Measurements from ENCODE around the gene XYLT1.
"Not testable (repeated sequence)": the region's sequence is repeated elsewhere in the genome, so short reads cannot be mapped to it uniquely, and the experiment has no call there.

Gene XYLT1

DNA sequence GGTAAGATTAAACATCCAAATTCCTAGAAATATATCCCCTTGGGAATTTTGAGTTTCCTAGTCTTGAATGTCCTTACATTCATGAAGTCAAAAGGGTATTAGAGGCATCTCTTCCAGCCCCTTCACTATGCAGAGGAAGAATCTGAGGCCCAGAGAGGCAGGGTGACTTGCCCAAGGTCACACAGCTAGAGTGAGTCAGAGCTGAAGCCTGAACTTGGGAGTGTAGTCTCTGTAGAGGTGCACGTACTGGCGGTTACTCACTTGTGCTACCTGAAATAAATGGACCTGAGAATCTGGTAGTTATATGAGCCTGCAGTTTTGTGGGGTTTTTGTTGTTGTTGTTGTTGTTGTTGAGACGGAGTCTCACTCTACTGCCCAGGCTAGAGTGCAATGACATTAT is 164.0 kb downstream of the XYLT1 start:
- no peak for DNase-seq

DNA sequence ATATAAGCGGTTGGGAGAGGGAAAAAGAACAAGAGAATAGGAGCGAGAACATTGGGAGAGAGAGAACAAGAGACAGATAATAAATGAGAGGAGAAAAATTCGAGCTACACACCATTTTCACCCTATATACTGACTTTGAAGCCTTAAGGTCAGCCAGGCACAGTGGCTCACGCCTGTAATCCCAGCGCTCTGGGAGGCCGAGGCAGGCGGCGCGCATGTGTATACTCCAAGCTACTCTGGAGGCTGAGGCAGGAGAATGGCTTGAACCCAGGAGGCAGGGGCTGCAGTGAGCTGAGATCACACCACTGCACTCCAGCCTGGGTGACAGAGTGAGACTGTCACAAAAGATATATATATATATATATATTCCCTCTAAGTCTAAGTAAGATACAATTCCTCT is 164.5 kb downstream of the XYLT1 start:
- DNase-seq = not testable (repeated sequence)

DNA sequence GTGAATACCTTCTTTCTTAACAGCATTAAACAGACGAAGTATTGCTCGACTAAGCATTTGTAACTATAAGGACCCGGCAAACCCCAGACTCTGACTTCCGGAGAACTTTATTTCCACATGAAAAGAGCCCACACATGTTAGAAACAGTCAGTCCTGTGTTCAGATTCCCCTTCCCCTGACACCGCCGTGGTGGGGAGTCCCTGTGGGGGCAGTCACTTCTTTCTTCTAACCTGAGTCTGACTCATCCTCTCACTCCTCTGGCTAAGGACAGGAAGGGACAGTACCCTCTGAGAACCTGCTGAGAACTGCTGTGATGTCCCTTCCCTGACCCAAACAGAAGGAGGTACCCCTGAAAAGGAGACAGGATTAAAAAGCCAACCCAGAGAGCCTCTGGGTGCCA is 165.1 kb downstream of the XYLT1 start:
- no peak for DNase-seq

DNA sequence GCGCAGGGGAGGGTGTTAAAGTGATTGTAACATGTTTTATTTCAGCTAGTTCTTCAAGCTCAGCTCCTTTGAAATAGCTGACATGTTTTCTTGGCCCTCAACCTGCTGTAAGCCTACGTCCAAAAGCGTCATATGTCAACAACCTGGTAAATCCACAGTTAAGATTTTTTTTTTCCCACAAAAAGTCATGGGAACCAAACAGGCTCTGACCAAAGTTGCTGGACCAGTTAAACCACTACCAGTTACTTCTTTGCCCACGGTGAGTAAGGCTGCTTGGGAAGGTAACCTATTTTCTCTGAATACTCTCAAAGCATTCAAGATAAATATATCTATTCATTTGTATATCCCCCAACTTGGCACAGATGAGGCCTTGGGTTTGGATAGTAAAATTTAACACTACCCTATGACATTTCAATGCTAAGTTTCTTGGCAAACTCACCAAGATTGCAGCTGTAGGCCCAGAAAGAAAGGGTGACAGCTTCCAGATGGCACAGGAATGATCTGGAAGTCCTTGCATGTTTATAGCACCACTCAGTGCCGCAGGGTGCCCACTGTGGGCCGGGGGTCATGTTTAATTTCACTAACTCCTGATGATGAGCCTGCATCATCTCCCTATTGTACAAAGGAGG is 166.2 kb downstream of the XYLT1 start:
- no peak for DNase-seq

DNA sequence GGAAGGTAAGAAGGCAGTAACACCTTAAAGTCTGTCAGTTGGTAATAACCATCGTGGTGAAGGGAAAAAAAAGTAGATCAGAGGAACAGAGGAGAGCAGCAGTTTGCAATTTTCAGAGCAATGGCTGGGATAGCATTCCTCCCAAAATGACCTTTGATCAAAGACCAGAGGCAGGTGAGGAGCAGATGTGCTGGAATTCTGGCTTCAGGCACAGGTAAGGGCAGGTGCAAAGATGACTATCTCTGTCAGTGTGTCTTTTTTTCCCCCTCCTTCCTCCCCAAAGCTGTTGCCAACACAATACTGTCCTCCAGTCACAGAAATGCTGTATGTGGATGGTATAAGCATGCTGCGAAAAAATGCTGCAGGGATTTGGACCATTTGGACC is 166.7 kb downstream of the XYLT1 start:
- DNase-seq = no peak

DNA sequence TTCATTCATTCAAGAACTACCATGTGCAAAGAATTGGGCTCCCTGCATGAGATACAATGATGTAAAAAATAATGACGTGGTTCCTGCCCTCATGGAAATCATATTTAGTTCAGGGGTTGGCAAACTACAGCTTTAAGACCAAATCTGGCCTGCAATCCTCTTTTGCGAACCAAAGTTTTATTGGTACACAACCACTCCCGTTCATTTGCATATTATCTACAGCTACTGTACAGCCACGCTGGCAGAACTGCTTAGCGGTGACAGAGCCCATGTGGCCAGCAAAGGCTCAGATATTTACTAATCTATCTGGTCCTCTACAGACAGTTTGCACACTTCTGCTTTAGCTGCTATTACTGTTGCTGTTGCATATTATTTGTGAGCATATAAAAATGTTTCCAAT is 167.7 kb downstream of the XYLT1 start:
- no peak for DNase-seq

DNA sequence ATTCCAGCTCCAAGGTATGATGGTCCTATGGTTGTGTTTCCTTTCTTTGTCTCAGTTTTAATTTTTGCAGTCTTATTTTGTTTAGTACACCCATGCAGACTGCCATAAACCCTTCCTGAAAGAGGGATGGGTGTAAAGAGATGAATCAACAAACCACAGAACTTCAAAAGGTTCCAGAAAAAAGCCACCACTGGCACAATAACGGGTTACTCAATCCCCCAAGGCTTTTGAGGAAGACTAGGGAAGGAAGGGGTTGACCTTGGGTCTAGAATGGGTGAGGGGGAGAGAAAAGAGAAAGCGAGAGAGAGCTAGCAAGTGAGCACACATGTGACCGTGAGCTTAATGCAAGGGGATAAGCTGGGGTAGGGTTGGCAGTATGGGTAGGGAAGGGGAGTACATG is 168.1 kb downstream of the XYLT1 start:
- DNase-seq = peak; percentile 48

DNA sequence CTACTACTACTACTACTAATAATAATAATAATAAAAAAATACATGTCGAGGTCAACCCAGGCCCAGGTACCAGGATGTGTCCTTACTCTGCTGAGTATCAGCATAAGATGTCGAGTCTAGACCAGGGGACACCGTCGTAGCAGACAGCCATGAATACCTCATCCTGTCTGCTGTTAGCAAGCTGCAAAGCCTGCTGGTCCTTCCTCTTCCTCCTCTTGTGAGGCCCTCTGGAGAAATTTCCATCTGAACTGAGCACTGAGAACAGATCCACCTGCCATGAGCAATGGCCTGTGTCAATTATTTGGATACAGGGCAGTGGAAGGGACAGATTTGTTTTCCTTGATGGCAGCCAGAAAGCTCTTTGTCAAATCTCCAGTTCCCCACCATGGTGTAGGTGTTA is 168.5 kb downstream of the XYLT1 start:
- DNase-seq = no peak

DNA sequence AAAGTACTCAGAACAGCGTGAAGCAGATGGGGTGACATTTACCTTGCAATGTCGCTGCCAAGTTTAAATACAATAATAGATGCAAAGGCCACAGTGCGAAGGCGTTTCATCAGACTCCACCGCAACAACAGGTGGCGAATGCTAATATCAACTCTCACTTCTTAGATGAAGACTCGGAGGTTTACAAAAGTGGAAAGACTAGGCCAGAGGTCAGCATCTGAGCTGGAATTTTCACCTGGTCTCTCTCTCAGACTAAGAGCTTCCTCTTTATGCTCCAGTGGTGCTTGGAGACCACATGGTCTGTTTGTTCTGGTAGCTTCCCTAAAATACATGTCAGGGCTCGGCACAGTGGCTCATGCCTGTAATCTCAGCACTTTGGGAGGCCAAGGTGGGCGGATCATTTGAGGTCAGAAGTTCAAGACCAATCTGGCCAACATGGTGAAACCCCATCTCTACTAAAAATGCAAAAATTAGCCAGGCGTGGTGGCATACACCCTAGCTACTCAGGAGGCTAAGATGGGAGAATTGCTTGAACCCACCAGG is 169.1 kb downstream of the XYLT1 start:
- DNase-seq = no peak

DNA sequence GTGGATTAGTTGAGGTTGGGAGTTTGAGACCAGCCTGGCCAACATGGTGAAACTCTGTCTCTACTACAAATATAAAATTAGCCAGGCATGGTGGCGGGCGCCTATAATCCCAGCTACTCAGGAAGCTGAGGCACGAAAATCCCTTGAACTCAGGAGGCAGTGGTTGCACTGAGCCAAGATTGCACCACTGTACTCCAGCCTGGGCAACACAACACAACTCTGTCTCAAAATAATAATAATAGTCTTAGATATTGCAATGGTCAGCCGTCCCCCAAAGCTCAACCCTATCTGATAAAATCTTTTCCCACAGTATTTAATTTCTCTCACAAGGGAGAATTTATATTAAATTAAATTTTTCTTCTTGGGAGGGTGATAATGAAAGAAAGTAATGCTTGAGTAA is 169.6 kb downstream of the XYLT1 start:
- DNase-seq = no peak

DNA sequence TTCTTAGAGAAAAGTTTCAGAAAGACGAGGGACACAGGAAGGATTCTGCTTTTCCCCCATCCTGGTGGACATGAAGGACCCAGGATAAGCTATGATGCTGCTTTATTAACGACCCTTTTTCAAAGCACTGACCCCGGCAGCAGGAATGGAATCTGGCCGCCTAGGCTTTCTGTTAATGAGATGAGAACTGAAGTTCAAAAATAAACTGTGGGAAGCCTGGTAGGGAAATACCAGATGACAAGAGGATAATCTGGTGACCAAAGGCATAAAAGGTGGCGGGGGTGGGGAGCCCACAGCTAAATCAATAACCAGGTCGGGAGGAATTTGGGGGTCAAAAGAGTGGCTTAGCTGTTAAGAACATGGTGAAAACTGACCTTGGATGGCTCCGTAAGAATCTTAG is 171.0 kb downstream of the XYLT1 start:
- DNase-seq = no peak

DNA sequence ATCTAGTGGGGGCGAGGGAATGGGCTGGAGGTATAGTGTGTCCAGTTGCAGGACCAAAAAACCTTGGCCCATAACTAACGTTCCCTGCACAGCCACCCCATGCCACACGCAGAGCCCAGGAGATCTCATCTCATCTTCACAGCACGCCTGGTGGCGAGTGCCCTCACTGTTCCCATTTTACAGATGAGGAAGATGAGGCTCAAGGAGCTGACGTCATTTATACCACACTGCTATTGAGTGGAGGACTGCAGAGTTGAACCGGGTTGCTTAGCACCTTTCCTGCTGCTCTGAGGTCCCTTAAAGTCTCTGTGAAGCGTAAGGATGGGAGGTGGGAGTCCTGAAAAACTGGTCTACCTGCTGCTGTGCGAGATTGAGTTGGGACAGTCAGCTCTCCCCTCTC is 172.5 kb downstream of the XYLT1 start:
- DNase-seq = no peak

DNA sequence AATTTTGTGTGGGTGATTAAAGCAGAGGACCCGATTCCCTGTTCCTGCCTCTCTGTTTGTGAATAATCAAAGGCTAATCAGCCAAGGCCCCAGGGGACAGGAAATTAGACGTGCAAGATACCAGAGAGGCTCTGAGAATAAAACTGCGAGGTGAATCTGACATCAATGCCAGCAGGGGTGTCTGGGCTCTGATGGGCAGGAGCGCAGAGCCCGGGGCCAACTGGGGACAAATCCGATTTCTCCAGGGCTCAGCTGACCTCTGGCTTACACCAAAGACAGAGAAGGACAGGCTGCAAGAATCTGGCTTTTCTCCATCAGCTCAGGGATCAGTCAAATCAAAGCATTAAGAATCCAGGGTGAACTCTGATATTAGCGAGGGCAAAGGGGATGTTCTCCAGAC is 174.3 kb downstream of the XYLT1 start:
- DNase-seq = no peak

DNA sequence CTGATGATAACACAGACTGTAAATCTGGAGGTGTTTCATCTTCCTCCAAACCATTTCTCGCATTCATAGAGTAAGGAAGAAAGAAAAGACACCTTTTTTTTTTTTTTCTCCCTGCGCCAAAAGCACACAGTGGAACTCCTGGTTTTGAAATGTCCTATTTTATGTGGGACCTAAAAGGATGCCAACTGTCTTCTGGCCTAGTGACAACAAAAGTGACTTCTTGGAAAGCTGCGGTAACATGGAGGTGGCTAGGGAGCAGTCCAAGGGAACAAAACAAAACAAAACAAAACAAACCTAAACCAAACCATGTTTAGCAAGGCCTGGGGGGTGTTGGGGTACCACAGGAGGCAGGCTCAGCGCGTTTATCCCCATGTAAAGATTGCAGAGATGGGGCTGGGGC is 174.8 kb downstream of the XYLT1 start:
- DNase-seq = no peak

DNA sequence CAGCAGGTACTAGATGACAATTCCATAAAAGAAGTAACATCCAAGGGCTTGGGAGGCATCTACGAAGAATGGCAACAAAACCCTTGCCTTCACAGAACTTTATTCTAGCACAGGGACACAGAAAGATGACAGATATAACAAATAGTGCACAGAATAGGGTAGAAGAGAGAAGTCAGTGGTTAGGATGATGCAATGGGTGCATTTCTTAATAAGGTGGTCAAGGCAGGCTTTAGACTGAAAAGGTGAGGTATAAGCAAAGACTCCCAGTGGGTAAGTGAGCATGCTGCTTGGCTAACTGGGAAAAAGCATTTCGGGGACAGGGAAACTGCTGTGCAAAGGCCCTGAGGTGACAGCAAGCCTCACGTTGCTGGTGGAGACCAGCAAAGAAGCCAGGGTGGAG is 175.9 kb downstream of the XYLT1 start:
- DNase-seq = no peak

DNA sequence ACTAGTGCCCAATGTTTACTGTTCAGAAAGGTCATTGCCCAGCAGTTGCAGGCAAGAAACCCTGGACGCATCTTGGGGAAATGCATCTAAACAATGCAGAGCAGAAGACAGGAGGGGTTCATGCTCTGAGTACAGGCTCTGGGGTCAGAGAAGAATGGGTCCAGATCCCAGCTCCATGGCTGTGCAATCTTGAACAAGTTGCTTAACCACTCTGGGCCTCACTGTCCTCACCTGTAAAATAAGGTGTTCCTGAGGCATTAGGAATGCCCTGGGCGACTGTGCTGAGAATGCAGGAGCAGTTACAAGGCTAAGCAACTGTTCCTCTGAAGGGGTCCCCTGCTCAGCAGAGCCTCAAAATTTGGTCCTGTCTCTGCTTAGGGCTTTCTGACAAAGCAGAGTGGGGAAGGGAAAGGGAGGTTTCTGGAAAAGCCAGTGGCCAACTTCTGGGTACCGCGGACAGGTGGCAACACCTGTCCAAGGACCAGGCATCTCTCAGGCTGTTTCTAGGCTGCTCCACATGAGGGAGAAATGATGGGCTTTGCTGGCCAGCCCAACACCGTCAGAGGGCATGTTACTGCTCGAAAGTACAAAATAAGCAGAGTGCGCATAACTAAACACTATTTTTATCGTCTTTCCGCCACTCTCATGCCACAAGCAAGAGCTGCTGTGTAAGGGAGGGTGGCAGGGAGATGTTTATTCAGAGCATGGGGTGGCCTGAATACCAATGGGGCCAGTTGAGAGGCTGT is 176.8 kb downstream of the XYLT1 start:
- no peak for DNase-seq

DNA sequence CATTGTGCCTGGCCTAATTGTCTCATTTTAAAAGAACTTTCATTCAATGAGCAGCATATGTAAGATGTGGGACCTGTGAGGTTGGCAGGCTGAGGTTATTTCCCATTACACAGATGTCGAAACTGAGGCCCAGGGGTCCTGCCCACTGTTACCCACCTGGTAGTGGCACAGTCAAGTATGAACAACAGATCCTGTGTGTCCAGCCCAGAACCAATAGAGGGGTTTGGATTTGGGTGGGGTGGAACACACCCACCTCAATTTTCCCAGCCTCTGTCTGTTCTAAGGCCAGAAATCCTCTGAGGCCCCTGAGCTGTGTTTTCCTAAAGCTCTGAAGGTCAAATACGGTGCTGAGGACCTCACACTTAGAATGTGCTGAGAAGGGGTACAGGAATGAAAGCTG is 179.5 kb downstream of the XYLT1 start:
- DNase-seq = no peak

DNA sequence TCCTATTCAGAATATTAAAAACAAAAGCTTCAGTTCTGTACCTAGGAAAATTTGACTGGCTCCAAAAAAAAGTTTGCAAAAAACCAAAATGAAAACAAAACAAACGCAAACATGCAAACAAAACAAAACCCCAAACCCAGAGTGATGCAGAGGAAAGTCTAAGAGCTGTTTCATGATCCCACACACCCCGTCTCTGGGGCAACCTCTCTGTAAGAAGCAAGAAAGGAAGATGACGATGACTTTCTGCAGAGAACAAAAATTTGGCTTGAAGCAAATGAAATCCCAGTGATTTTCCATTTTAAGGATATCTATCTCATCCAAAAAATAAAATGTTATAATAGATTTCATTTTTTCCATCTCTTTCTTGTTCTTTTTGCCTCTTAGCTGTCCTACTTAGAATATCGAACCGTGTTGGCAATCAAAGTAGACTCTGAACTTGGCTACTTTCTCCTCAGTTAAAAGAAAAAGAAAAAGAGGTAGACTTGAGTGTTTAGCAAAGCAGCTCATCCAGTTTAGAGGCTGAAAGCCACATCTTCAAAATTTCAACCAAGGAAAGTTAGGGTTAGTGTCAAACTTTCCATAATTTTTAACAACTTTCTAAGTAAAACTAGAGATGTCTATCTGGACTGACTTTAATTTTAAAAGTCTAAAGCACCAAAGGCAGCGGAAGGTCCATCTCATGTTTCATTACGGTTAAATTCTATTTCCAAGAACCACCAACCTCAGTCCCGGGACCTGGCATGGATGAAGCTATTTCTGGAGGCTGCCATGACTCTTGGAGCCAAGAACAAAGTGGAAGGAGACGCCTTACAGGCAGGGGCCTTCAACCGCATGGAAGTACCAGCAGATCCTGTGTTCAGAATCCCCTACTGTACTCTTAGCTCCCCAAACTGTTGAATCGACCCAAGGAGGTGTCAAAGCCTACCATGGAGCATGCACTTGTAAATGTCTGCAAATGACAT is 180.8 kb downstream of the XYLT1 start:
- DNase-seq = no peak

DNA sequence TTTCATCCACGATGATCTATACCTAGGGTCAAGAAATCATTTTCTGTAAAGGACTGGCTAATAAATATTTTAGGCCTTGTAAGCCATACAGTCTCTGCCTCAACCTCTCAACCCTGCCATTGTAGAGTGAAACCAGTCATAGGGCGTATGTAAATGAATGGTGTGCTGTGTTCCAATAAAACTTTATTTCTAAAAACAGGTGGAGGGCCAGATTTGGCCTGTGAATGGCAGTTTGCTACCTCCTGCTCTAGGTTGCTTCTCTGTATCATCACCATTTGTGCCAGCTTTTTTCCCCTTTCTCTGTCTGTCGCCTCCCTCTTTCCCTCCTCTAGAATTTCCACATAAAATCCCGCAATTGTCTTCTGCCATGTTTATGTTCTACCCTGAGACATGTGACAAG is 181.7 kb downstream of the XYLT1 start:
- DNase-seq = no peak

DNA sequence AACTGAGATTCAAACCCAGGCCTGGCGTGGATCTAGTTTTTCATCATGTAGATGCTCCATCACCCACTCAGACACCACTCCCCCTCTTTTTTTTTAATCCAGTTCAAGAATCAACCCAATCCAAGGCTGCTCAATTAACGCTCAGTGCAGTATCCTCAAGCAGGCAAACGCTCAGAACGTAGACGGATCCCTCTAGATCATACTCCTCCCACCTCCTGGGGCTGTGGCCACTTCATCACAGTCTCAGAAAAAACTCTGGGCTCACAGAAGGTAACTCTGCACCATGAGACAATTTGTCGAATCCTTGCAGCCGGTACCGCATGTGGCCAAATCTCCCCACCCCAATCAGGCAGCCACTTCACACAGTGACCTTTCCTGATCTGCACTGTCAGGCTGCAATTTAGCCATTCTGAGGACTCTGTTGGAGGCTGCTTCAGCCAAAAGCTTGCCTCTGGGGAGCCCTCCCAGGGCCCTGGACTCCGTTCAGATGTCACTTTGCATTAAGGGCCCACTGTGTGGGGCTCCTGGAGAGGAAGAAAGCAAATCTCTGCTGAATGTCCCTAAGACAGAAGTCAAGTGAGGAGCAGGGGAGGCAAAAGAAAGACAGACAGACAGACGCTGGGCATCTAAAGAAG is 183.5 kb downstream of the XYLT1 start:
- DNase-seq = no peak

DNA sequence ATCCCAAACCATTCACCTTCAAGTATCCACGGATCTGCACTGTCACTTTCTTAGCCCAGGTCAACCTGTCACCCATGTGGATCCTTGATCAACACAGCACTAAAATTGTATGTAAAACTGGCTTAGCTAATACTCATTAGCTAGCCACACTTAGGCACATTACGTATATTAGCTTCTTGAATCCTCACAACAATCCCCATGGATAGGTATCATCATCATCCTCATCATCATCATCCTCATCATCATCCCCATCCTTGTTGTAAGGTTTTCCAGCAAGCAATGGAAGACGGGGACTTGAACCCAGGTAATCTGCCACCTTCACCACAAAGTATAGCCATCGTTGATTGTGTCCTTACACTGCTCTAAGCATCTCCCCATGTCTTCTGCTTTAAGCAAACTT is 184.3 kb downstream of the XYLT1 start:
- DNase-seq = no peak

DNA sequence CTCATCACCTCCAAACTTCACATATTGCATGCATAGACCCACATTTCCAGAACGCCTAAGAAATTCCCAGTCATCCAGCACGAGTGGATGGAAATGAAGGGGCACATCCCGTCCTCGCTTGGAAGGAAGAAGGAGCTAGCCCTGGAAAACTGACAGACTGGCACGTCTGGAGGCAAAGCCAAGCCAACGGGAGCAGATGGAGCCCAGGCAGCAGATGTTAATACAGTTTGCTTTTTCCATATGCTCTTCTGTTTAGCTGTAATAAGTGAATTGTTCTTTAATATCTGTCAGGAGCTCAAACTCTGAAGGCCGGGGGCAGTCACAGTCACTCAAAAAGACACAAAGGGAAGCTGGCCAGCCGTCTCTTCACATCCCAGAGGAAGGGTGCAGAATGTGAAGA is 187.7 kb downstream of the XYLT1 start:
- DNase-seq = no peak

DNA sequence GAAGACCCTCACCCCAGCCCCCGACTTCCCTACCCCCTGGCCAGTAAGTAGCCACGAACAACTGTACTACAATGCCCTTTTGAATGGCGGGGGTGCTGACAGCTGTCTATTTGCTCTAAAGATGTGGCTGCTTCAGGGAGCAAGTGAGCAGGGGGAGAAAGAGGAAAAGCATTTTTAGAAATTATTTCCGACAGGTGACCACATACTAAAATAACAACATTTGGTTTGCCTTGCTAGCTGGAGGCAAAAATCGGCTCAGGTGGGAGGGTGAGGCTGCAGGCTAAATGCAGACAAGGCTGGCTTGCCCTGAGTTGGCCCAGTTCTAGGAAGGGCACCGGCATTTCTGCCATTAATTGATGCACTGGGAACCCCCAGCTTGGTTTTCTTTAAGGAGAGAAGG is 188.5 kb downstream of the XYLT1 start:
- DNase-seq = no peak

All from fibroblast of skin of abdomen (primary cell).